Calu3 (cell line): ENCODE measurements around the gene PARP9. TPM values are rescaled to one million over a fixed set of nuclear protein-coding genes. Genes with fewer than 3 reads are reported as not detected.
"Not testable (repeated sequence)": the region's sequence is repeated elsewhere in the genome, so short reads cannot be mapped to it uniquely, and the experiment has no call there.

Experiments used
- BruUV-seq: library from RNA; stranded (reverse); fragments of 400-500 nt; replicated peaks from 2 replicates; lab custom pipeline; 2021; lab: Mats Ljungman, UMichigan
- CTCF ChIA-PET: fragments of 300-600 bp; sonication (Branson Sonifier 250); formaldehyde crosslinking; loops from one replicate; lab custom pipeline; 2022; ENCODE audit warnings: antibody characterized with exemption; lab: Charles Lee
- DNase-seq: peaks from one replicate; pipeline ENCODE4 v3.0.0; 2022
- H3K27ac Mint-ChIP-seq: one replicate; pipeline ENCODE4 v1.8.0; 2022; ENCODE audit warnings: mixed read lengths; ENCODE audit not compliant: unreplicated experiment
- H3K27me3 Mint-ChIP-seq: one replicate; pipeline ENCODE4 v1.8.0; 2022; ENCODE audit warnings: mixed read lengths; ENCODE audit not compliant: unreplicated experiment
- H3K36me3 Mint-ChIP-seq: one replicate; pipeline ENCODE4 v1.8.0; 2022; ENCODE audit warnings: mild to moderate bottlenecking, moderate library complexity, mixed read lengths; ENCODE audit not compliant: insufficient read depth, unreplicated experiment
- H3K4me1 Mint-ChIP-seq: one replicate; pipeline ENCODE4 v1.8.0; 2022; ENCODE audit warnings: mild to moderate bottlenecking, low read depth, mixed read lengths; ENCODE audit not compliant: unreplicated experiment
- H3K4me3 Mint-ChIP-seq: one replicate; pipeline ENCODE4 v1.8.0; 2022; ENCODE audit warnings: mild to moderate bottlenecking, low read depth, moderate library complexity, mixed read lengths; ENCODE audit not compliant: unreplicated experiment
- H3K9me3 Mint-ChIP-seq: one replicate; pipeline ENCODE4 v1.8.0; 2022; ENCODE audit warnings: low read depth, mixed read lengths; ENCODE audit not compliant: unreplicated experiment
- intact Hi-C: fragments of 100-400 bp; cut with micrococcal nuclease; formaldehyde crosslinking; loops from one replicate; pipeline ENCODE4 v1.10.0; 2022; ENCODE audit not compliant: unreplicated experiment
- total RNA-seq: library from RNA; stranded (reverse); gene quantifications from 2 replicates; pipeline ENCODE4 v1.2.3, GENCODE V29; 2022
- TF ChIP-seq, protein P1 (sequence below): fragments of 200-600 bp; IDR thresholded peaks from one replicate; pipeline ENCODE4 v1.8.0; 2022; ENCODE audit warnings: antibody characterized with exemption; ENCODE audit not compliant: unreplicated experiment

Gene PARP9
- total RNA-seq, 1 experiment from 2014 or later = 71.2 TPM

DNA sequence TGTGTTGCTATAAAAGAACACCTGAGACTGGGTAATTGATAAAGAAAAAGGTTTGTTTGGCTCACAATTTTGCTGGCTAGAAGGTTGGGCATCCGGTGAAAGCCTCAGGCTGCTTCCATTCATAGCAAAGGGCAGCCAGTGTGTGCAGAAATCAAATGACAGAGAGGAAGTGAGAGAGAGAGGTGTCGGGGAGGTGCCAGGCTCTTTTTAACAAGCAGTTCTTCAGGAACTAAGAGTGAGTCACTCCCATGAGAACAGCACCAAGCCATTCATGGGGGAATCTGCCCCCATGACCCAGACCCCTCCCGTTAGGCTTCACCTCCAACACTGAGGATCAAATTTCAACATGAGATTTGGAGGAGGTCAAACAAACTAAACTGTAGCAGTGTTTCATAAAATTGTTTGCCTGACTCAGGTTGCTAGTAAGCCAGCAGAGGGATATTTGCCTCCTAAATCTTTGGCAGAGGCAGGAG lies 8.9 kb upstream of the PARP9 start:
- no peaks in the 10 kb centered on the region for H3K9me3 Mint-ChIP-seq
- no peak overlapping the region for H3K4me3 Mint-ChIP-seq
- H3K36me3 Mint-ChIP-seq = peaks cover 48% of the 10 kb centered on the region
- peak; percentile 63 for DNase-seq
- H3K27ac Mint-ChIP-seq = no peak overlapping the region
- TF ChIP-seq, protein P1, sequence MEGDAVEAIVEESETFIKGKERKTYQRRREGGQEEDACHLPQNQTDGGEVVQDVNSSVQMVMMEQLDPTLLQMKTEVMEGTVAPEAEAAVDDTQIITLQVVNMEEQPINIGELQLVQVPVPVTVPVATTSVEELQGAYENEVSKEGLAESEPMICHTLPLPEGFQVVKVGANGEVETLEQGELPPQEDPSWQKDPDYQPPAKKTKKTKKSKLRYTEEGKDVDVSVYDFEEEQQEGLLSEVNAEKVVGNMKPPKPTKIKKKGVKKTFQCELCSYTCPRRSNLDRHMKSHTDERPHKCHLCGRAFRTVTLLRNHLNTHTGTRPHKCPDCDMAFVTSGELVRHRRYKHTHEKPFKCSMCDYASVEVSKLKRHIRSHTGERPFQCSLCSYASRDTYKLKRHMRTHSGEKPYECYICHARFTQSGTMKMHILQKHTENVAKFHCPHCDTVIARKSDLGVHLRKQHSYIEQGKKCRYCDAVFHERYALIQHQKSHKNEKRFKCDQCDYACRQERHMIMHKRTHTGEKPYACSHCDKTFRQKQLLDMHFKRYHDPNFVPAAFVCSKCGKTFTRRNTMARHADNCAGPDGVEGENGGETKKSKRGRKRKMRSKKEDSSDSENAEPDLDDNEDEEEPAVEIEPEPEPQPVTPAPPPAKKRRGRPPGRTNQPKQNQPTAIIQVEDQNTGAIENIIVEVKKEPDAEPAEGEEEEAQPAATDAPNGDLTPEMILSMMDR = no peak
- CTCF ChIA-PET = no interaction called here
- no peaks in the 10 kb centered on the region for H3K27me3 Mint-ChIP-seq
- intact Hi-C loops = no loop called here
- H3K4me1 Mint-ChIP-seq = peaks cover 14% of the 10 kb centered on the region
- BruUV-seq = no TSS peak

DNA sequence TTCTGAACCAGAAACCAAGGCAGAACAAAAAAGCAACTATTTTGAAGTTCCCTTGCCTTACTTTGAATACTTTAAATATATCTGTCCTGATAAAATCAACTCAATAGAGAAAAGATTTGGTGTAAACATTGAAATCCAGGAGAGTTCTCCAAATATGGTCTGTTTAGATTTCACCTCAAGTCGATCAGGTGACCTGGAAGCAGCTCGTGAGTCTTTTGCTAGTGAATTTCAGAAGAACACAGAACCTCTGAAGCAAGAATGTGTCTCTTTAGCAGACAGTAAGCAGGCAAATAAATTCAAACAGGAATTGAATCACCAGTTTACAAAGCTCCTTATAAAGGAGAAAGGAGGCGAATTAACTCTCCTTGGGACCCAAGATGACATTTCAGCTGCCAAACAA lies 4.7 kb upstream of the PARP9 start:
- Mint-ChIP-seq H3K36me3 (peaks cover 55% of the 10 kb centered on the region), H3K27ac (no peak overlapping the region), H3K9me3 (no peaks in the 10 kb centered on the region), H3K27me3 (no peaks in the 10 kb centered on the region), H3K4me1 (peaks cover 26% of the 10 kb centered on the region), H3K4me3 (no peak overlapping the region)
- no peak for DNase-seq
- no TSS peak for BruUV-seq
- CTCF ChIA-PET = no interaction called here
- intact Hi-C loops = no loop called here
- TF ChIP-seq, protein P1 = no peak

DNA sequence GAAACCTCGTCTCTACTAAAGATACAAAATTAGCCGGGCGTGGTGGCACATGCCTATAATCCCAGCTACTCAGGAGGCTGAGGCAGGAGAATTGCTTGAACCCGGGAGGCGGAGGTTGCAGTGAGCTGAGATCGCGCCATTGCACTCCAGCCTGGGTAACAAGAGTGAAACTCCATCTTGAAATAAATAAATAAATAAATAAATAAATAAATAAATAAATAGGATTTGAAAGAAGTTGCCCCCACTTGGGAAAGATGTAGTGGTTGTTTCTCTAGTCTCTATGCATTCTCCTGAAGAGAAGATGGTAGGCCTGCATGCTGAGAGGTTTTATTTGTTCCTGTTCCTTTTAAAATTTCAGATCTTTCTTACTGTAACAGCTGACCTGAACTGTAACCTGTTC lies 4.0 kb upstream of the PARP9 start:
- intact Hi-C loops, CTCF ChIA-PET, H3K27me3 Mint-ChIP-seq, H3K9me3 Mint-ChIP-seq, DNase-seq, H3K4me3 Mint-ChIP-seq, H3K27ac Mint-ChIP-seq, BruUV-seq: not testable (repeated sequence)
- Mint-ChIP-seq H3K36me3 (peaks cover 56% of the 10 kb centered on the region), H3K4me1 (peaks cover 26% of the 10 kb centered on the region)

DNA sequence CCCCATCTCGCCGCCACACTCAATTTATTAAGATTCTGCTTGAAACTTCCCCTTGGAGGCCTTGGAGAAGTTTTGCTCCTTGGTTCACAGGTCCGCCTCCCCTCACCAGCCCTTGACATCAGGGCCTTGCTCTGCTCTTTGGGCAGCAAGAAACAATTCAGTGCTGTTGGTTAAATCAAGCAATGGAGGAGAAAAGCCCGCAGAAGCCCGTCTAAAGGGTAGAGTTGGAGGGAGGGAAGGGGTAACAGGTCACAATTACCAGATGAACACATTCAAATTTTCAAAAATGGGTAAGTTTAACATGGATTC lies 429 bp downstream of the PARP9 start:
- H3K4me1 Mint-ChIP-seq = peaks cover 48% of the 10 kb centered on the region
- no peak for DNase-seq
- H3K27me3 Mint-ChIP-seq = no peaks in the 10 kb centered on the region
- BruUV-seq = TSS peak; percentile 74
- peak overlapping the region; percentile 90 for H3K27ac Mint-ChIP-seq
- TF ChIP-seq, protein P1 = no peak
- CTCF ChIA-PET = interaction anchor here (0.9 kb wide), 1 partner anchor 179 kb away, joined by 3 read pairs; the partner anchor contains the start of gene FAM162A
- no peaks in the 10 kb centered on the region for H3K9me3 Mint-ChIP-seq
- peaks cover 34% of the 10 kb centered on the region for H3K36me3 Mint-ChIP-seq
- intact Hi-C loops = loop anchor here (1.0 kb wide), 1 partner anchor 116 kb away; no protein-coding TSS in a partner anchor
- H3K4me3 Mint-ChIP-seq = peak overlapping the region; percentile 90

DNA sequence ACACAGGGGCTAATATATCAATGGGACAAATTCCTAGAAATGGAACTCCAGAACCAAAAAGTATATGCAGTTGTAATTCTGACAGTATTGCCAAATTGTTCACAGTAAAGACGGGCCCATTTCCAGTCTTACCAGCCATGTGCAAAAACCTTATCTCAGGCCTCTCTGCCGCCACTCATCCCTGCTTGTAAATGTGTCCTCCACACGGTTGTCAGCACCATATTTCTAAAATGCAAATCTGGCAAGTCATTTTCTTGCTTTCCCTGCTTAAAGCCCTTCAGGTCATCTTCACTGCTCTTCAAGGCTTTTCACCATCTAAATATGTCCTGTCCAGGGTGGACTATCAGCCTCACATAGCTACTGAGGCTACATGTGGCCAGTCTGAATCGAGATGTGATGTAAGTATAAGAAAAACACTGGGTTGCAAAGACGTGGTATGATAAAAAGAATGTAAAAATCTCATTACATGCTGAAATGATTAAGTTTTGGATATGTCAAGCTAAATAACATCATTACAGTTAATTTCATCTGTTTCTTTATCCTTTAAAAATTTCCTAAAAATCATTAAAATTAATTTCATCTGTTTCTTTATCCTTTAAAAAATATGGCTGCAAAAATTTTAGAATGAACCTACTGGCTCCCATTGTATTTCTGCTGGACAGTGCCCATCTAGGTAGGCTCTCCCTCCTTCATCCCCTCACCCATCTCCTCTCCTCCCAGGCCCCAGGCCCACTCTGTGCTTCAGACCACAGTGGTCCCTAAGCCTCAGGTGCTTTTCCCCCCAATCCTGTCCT lies 980 bp downstream of the PARP9 start:
- intact Hi-C loops = no loop called here
- peaks cover 28% of the 10 kb centered on the region for H3K36me3 Mint-ChIP-seq
- H3K4me3 Mint-ChIP-seq = peak overlapping the region; percentile 90
- H3K9me3 Mint-ChIP-seq = no peaks in the 10 kb centered on the region
- no peak for DNase-seq
- peaks cover 48% of the 10 kb centered on the region for H3K4me1 Mint-ChIP-seq
- H3K27ac Mint-ChIP-seq = peak overlapping the region; percentile 90
- CTCF ChIA-PET = no interaction called here
- H3K27me3 Mint-ChIP-seq = no peaks in the 10 kb centered on the region
- TF ChIP-seq, protein P1 = no peak
- no TSS peak for BruUV-seq
